HepG2 (cell line): Measurements from ENCODE around the gene TPX2. TPM values are rescaled to one million over a fixed set of nuclear protein-coding genes. Genes with fewer than 3 reads are reported as not detected.

Experiments used
- KDM1A ChIP-seq: IDR thresholded peaks from 2 replicates; pipeline ENCODE4 v1.6.1; 2016; ENCODE audit warnings: missing compliant biosample characterization
- RBM39 ChIP-seq: fragments of 200-400 bp; formaldehyde crosslinking; IDR thresholded peaks from one replicate; pipeline ENCODE4 v1.6.1; 2018; ENCODE audit warnings: antibody characterized with exemption, mild to moderate bottlenecking, low read depth, low read length; ENCODE audit not compliant: poor library complexity, severe bottlenecking
- SAFB2 ChIP-seq: sonication (generic); formaldehyde crosslinking; IDR thresholded peaks from 2 replicates; pipeline ENCODE4 v1.5.1; 2020; ENCODE audit warnings: missing genetic modification reagents, low read depth, mild to moderate bottlenecking, borderline replicate concordance
- SOX5 ChIP-seq: IDR thresholded peaks from 2 replicates; pipeline ENCODE4 v1.6.1; 2016; ENCODE audit warnings: borderline replicate concordance
- ZFP90 ChIP-seq: sonication (generic); formaldehyde crosslinking; IDR thresholded peaks from 2 replicates; pipeline ENCODE4 v1.8.0; 2022; ENCODE audit warnings: missing genetic modification reagents, mild to moderate bottlenecking, inconsistent platforms, borderline replicate concordance
- ZNF652 ChIP-seq: IDR thresholded peaks from 2 replicates; pipeline ENCODE4 v1.6.1; 2016; ENCODE audit warnings: low read depth, borderline replicate concordance
- ZNF781 ChIP-seq: sonication (generic); formaldehyde crosslinking; IDR thresholded peaks from 2 replicates; pipeline ENCODE4 v1.5.1; 2020; ENCODE audit warnings: borderline replicate concordance, mild to moderate bottlenecking, missing genetic modification reagents; ENCODE audit errors: not compliant biosample characterization
- polyA plus RNA-seq, 8 experiments: library from polyadenylated mRNA; depleted of rRNA in 3 of 8; stranded (reverse) in 7 of 8; unstranded in 1 of 8; fragments of >200 nt; fragmentation: Illumina TruSeq in 4 of 8; extraction: Trizol in 4 of 8; gene quantifications; 2 replicates each; pipeline versions ENCODE4 v1.2.1 to v1.2.3, GENCODE V29; 2011 to 2016; ENCODE audit warnings: low read depth in 4 of 8, missing spikeins in 1 of 8, mixed read lengths in 1 of 8; ENCODE audit not compliant: insufficient read depth in 1 of 8
- total RNA-seq, 5 experiments: library from RNA; depleted of rRNA; stranded (reverse); fragments of >200 nt; fragmentation: Illumina TruSeq; extraction: Trizol; gene quantifications; 2 replicates each; pipeline ENCODE4 v1.2.3, GENCODE V29; 2016; ENCODE audit warnings: low read depth in 1 of 5
- TF ChIP-seq, protein P1 (sequence below): sonication (generic); formaldehyde crosslinking; IDR thresholded peaks from 2 replicates; pipeline ENCODE4 v1.4.0; 2020; ENCODE audit warnings: missing genetic modification reagents
- TF ChIP-seq, protein P2 (sequence below): IDR thresholded peaks from 2 replicates; pipeline ENCODE4 v1.6.1; 2016; ENCODE audit warnings: control low read depth
- TF ChIP-seq, protein P3 (sequence below): sonication (generic); formaldehyde crosslinking; IDR thresholded peaks from 2 replicates; pipeline ENCODE4 v1.4.0; 2020; ENCODE audit warnings: mild to moderate bottlenecking, missing genetic modification reagents
- TF ChIP-seq, protein P4 (sequence below), 2 experiments: IDR thresholded peaks; 2 replicates each; pipeline ENCODE4 v1.6.1; 2011 to 2012; ENCODE audit warnings: low read length in 2 of 2, borderline replicate concordance in 1 of 2, low read depth in 1 of 2, mild to moderate bottlenecking in 1 of 2, moderate library complexity in 1 of 2
- TF ChIP-seq, protein P5 (sequence below), 2 experiments: sonication (generic) in 1 of 2; formaldehyde crosslinking in 1 of 2; IDR thresholded peaks; 2 replicates each; pipeline versions ENCODE4 v1.4.0 to v1.6.1; 2018 to 2020; ENCODE audit warnings: missing genetic modification reagents in 2 of 2, borderline replicate concordance in 1 of 2, low read depth in 1 of 2, mild to moderate bottlenecking in 1 of 2, missing biosample characterization in 1 of 2
- TF ChIP-seq, protein P6 (sequence below), 2 experiments: fragments of 450-650 bp in 1 of 2; sonication (generic) in 1 of 2; formaldehyde crosslinking; IDR thresholded peaks; 2 replicates each; pipeline versions ENCODE4 v1.5.0 to v1.8.0; 2020 to 2022; ENCODE audit warnings: mild to moderate bottlenecking in 1 of 2, missing genetic modification reagents in 1 of 2

Gene TPX2
- total and polyA plus RNA-seq, 2 of the 13 experiments (the other 11 are each of a cell fraction or from before 2014, with no cell fraction given) = 34.3 to 124 TPM

DNA sequence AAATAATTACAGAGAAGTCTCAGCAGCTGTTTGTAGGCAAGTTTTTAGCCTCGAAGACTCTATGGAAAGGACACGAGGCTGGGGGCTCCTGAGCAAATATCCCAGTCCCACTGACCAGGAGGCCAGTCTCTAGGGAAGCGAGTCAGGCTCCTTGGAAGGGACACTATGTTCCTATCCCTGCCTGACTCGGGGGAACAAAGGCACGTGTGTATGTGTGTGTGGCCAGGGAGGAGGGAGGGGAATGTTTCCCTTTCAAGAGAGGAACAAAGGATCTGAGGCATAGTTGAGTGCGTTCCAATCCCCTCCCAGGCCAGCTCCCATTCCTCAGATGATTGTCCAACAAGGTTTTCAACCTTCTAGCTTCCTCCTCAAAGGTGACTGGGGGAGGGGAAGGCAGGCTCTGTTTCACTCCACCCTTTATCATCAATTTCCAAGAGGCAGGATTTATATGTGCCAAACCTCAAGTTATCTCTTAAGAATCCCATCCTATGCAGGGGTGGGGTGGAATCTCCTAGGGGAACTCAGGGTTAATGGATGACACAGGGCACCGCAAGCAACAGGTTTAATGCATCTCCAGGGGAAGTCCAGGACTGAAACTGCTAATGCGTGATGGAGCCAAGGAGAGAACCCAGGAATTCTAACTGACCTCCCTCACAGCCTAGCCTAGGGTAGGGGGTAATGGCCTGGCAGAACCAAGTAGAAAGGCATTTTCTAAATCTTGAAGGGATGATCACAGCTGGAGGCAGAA is 26.4 kb upstream of the TPX2 start (continued):
- TF ChIP-seq, protein P1, sequence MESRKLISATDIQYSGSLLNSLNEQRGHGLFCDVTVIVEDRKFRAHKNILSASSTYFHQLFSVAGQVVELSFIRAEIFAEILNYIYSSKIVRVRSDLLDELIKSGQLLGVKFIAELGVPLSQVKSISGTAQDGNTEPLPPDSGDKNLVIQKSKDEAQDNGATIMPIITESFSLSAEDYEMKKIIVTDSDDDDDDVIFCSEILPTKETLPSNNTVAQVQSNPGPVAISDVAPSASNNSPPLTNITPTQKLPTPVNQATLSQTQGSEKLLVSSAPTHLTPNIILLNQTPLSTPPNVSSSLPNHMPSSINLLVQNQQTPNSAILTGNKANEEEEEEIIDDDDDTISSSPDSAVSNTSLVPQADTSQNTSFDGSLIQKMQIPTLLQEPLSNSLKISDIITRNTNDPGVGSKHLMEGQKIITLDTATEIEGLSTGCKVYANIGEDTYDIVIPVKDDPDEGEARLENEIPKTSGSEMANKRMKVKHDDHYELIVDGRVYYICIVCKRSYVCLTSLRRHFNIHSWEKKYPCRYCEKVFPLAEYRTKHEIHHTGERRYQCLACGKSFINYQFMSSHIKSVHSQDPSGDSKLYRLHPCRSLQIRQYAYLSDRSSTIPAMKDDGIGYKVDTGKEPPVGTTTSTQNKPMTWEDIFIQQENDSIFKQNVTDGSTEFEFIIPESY = no peak
- TF ChIP-seq SOX5 (CRISPR knock-in tag) = peak; percentile 99
- TF ChIP-seq, protein P2, sequence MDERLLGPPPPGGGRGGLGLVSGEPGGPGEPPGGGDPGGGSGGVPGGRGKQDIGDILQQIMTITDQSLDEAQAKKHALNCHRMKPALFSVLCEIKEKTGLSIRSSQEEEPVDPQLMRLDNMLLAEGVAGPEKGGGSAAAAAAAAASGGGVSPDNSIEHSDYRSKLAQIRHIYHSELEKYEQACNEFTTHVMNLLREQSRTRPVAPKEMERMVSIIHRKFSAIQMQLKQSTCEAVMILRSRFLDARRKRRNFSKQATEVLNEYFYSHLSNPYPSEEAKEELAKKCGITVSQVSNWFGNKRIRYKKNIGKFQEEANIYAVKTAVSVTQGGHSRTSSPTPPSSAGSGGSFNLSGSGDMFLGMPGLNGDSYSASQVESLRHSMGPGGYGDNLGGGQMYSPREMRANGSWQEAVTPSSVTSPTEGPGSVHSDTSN (CRISPR knock-in tag) = no peak
- TF ChIP-seq, protein P3, sequence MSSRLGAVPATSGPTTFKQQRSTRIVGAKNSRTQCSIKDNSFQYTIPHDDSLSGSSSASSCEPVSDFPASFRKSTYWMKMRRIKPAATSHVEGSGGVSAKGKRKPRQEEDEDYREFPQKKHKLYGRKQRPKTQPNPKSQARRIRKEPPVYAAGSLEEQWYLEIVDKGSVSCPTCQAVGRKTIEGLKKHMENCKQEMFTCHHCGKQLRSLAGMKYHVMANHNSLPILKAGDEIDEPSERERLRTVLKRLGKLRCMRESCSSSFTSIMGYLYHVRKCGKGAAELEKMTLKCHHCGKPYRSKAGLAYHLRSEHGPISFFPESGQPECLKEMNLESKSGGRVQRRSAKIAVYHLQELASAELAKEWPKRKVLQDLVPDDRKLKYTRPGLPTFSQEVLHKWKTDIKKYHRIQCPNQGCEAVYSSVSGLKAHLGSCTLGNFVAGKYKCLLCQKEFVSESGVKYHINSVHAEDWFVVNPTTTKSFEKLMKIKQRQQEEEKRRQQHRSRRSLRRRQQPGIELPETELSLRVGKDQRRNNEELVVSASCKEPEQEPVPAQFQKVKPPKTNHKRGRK (CRISPR knock-in tag) = no peak
- TF ChIP-seq, protein P4, sequence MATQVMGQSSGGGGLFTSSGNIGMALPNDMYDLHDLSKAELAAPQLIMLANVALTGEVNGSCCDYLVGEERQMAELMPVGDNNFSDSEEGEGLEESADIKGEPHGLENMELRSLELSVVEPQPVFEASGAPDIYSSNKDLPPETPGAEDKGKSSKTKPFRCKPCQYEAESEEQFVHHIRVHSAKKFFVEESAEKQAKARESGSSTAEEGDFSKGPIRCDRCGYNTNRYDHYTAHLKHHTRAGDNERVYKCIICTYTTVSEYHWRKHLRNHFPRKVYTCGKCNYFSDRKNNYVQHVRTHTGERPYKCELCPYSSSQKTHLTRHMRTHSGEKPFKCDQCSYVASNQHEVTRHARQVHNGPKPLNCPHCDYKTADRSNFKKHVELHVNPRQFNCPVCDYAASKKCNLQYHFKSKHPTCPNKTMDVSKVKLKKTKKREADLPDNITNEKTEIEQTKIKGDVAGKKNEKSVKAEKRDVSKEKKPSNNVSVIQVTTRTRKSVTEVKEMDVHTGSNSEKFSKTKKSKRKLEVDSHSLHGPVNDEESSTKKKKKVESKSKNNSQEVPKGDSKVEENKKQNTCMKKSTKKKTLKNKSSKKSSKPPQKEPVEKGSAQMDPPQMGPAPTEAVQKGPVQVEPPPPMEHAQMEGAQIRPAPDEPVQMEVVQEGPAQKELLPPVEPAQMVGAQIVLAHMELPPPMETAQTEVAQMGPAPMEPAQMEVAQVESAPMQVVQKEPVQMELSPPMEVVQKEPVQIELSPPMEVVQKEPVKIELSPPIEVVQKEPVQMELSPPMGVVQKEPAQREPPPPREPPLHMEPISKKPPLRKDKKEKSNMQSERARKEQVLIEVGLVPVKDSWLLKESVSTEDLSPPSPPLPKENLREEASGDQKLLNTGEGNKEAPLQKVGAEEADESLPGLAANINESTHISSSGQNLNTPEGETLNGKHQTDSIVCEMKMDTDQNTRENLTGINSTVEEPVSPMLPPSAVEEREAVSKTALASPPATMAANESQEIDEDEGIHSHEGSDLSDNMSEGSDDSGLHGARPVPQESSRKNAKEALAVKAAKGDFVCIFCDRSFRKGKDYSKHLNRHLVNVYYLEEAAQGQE (IDR thresholded peaks at IDR 0.05; ENCODE audit: borderline replicate concordance in 1 of 2, low read depth in 1 of 2, low read length in 2 of 2) = no peak
- no peak for TF ChIP-seq ZFP90
- peak; percentile 69; the same call in 1 of the 2 replicates for TF ChIP-seq KDM1A (CRISPR knock-in tag)
- TF ChIP-seq, protein P5, sequence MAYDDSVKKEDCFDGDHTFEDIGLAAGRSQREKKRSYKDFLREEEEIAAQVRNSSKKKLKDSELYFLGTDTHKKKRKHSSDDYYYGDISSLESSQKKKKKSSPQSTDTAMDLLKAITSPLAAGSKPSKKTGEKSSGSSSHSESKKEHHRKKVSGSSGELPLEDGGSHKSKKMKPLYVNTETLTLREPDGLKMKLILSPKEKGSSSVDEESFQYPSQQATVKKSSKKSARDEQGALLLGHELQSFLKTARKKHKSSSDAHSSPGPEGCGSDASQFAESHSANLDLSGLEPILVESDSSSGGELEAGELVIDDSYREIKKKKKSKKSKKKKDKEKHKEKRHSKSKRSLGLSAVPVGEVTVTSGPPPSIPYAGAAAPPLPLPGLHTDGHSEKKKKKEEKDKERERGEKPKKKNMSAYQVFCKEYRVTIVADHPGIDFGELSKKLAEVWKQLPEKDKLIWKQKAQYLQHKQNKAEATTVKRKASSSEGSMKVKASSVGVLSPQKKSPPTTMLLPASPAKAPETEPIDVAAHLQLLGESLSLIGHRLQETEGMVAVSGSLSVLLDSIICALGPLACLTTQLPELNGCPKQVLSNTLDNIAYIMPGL (CRISPR knock-in tag; IDR thresholded peaks at IDR 0.05; ENCODE audit: borderline replicate concordance in 1 of 2, low read depth in 1 of 2) = peak; percentile 6 to 24; a peak in 1 of 4 replicates
- no peak for TF ChIP-seq SAFB2 (CRISPR knock-in tag)
- no peak for TF ChIP-seq ZNF652 (CRISPR knock-in tag)
- no peak for TF ChIP-seq RBM39
- TF ChIP-seq, protein P6, sequence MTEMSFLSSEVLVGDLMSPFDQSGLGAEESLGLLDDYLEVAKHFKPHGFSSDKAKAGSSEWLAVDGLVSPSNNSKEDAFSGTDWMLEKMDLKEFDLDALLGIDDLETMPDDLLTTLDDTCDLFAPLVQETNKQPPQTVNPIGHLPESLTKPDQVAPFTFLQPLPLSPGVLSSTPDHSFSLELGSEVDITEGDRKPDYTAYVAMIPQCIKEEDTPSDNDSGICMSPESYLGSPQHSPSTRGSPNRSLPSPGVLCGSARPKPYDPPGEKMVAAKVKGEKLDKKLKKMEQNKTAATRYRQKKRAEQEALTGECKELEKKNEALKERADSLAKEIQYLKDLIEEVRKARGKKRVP (CRISPR knock-in tag; IDR thresholded peaks at IDR 0.05) = peak in 1 of 2 experiments; percentile 38; a peak in 1 of 4 replicates
- TF ChIP-seq ZNF781 (CRISPR knock-in tag) = peak; percentile 57
